Activated naive CD4-positive, alpha-beta T cell (primary cell): ENCODE data around the gene ALDH1L2.
"Not testable (repeated sequence)": the region's sequence is repeated elsewhere in the genome, so short reads cannot be mapped to it uniquely, and the experiment has no call there.

Experiments used
- DNase-seq, 4 experiments: peaks; one replicate each; lab custom pipeline; 2025; lab: John Stamatoyannopoulos, UW

ALDH1L2 gene

DNA sequence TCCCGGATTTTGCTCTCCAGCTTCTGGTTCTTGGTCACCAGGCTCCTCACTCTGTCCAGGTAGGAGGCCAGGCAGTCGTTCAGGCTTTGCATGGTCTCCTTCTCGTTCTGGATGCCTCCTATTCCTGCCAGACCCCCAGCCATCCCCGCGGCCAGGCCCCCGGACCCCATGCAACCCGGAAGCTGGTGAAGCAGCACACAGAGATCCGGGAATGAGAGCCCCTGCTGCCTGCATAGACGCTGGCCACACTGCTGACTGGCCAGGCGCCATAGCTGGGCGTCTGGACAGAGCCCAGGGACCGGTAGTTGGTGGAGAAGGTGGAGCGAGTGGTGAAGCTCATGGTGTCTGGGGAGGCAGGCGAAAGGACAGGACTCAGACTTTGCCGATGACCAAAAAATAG, 106.6 kb downstream of the ALDH1L2 start:
- DNase-seq, result not testable (repeated sequence)

DNA sequence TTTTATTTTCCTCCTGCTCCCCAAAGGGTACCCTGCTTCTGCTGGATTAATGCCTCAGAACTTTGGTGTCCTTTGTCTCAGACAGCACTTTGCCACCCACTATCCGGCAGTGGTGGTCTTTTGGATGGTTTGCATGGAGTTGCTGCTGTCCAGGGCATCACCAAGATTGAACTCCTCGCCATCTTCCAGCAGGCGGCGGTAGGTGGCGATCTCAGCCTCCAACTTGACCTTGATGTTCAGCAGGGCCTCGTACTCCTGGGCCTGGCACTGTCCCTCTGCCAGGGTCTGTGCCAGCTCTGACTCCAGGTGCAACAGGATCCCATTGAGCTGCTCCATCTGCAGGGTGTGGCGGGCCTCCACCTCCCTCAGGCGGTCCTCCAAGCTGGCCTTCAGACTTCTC, 107.6 kb downstream of the ALDH1L2 start:
- no peak for DNase-seq

DNA sequence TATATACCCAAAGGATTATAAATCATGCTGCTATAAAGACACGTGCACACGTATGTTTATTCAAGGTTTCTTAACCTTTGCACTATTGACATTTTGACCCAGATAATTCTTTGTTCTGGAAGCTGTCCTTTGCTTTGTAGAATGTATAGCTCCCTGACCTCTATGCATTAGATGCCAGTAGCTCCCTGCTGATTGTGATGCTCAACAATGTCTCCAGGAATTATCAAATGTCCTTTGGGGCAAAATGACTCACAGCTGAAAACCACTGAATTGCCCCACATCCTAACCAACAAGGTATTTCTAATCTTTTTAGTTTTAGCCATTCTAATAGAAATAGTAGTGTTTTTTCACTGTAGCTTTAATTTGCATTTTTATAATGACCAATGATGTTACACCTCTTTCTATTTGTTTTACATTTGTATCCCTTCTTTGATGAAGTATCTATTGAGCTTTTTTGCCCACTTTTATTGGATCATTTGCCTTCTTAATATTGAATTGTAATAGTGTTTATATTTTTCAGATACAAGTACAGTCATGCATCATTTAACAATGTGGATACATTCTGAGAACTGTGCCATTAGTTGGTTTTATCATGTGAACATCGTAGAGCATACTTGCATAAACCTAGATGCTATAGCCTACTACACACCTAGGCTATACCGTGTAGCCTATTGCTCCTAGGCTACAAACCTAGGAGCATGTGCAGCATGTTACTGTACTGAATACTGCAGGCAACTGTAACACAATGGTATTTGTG, 108.5 kb downstream of the ALDH1L2 start:
- no peak for DNase-seq

DNA sequence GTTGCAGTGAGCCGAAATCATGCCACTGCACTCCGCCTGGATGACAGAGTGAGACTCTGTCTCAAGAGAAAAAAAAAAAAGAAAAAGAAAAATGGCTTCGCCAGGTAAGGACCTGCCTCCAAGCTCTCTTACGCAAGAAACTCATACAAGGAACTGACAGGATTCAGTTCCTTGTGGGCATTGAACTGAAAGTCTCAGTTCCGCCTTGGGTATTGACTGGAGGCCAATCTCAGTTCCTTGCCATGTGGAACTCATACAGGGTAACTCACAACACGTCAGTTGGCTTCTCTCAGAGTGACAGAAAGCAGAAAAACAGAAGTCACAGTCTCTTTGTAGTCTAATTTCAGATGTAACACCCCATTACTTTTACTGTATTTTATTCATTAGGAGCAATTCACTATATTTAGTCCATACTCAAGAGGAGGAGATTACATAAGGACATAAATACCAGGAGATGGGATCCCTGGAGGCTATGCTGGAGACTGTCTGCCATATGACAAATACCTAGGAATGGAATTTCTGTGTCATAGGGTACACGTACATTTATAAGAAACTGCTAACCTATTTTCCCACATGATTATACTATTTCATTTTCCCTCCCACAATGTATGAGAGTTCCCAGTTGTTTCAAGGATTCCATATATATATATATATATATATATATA, 109.5 kb downstream of the ALDH1L2 start:
- no peak for DNase-seq

DNA sequence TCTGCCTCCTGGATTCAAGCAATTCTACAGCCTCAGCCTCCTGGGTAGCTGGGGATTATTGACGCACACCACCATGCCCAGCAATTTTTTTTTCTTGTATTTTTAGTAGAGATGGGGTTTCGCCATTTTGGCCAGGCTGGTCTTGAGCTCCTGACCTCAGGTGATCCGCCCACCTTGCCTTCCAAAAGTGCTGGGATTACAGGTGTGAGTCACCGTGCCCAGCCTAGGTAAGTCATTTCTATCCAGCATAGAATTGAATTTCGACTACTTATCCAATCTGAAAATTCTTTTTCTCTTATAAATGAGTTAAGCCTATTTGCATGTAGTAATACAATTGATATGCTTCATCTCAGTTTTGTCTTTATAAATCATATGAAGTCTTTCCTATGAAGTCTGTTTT, 111.0 kb downstream of the ALDH1L2 start:
- no peak for DNase-seq

DNA sequence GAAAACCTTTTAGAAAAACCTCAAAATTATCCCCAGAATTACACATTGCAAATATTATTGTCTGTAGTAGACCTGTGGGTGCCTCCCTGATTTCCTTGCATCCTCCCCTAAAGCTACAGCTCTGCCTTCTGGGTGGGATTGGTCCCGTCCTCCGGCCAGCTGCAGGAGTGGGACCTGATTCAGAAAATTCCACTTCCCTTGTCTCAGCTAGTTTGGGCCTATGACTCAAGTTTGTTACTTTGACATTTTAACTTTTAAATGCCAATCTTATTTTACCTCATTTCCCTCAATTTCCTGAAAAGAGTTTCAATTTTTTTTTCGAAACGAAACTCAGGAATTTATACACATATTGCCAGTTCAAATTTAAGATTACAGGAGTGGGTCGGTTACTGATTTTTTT, 113.0 kb downstream of the ALDH1L2 start:
- DNase-seq, result no peak
